A673 (cell line): ENCODE data around the gene RNF213. TPM values are rescaled to one million over a fixed set of nuclear protein-coding genes. Genes with fewer than 3 reads are reported as not detected.

Source experiments
- BruUV-seq: library from RNA; stranded (reverse); fragments of 400-500 nt; replicated peaks from 2 replicates; lab custom pipeline; 2021; lab: Mats Ljungman, UMichigan
- CTCF ChIA-PET: fragments of 300-600 bp; sonication (Branson Sonifier 250); formaldehyde crosslinking; loops from one replicate; lab custom pipeline; 2022; ENCODE audit warnings: antibody characterized with exemption; lab: Charles Lee
- POLR2A ChIA-PET: fragments of 300-600 bp; sonication (Branson Sonifier 250); formaldehyde crosslinking; loops from one replicate; lab custom pipeline; 2022; ENCODE audit warnings: antibody characterized with exemption; ENCODE audit not compliant: low non-redundant PET; lab: Charles Lee
- DNase-seq: peaks from one replicate; pipeline ENCODE4 v3.0.0-alpha.2; 2015; ENCODE audit warnings: low spot score
- H3K27ac ChIP-seq: fragments of 200-600 bp; sonication (generic); 2 replicates; pipeline ENCODE4 v1.5.1; 2016; ENCODE audit warnings: mixed run types, low read depth, mild to moderate bottlenecking, mixed read lengths, antibody characterized with exemption, low read length; ENCODE audit not compliant: poor library complexity, severe bottlenecking
- H3K27me3 ChIP-seq: fragments of 200-600 bp; sonication (generic); replicated peaks from 2 replicates; pipeline ENCODE4 v1.6.1; 2017; ENCODE audit warnings: mixed run types, low read depth, mild to moderate bottlenecking, mixed read lengths, antibody characterized with exemption, low read length; ENCODE audit not compliant: insufficient read depth, poor library complexity
- H3K36me3 ChIP-seq: fragments of 200-600 bp; sonication (generic); 2 replicates; pipeline ENCODE4 v1.6.1; 2016; ENCODE audit warnings: mixed run types, mild to moderate bottlenecking, mixed read lengths, antibody characterized with exemption, low read length; ENCODE audit not compliant: insufficient read depth, poor library complexity, severe bottlenecking
- H3K4me1 ChIP-seq: fragments of 200-600 bp; sonication (generic); 2 replicates; pipeline ENCODE4 v1.6.1; 2017; ENCODE audit warnings: mixed run types, mild to moderate bottlenecking, mixed read lengths, antibody characterized with exemption, low read length; ENCODE audit not compliant: insufficient read depth, poor library complexity, severe bottlenecking
- H3K4me3 ChIP-seq: fragments of 200-600 bp; sonication (generic); 2 replicates; pipeline ENCODE4 v1.5.1; 2016; ENCODE audit warnings: low read depth, mixed run types, mild to moderate bottlenecking, mixed read lengths, low read length; ENCODE audit not compliant: poor library complexity, severe bottlenecking
- H3K9me3 ChIP-seq: fragments of 200-600 bp; sonication (generic); 2 replicates; pipeline ENCODE4 v1.6.1; 2016; ENCODE audit warnings: mixed run types, low read depth, mild to moderate bottlenecking, mixed read lengths, antibody characterized with exemption, low read length; ENCODE audit not compliant: poor library complexity, severe bottlenecking
- EZH2 ChIP-seq: fragments of 200-600 bp; sonication (generic); IDR thresholded peaks from 2 replicates; pipeline ENCODE4 v1.6.1; 2017; ENCODE audit warnings: borderline replicate concordance, low read depth, mild to moderate bottlenecking, mixed read lengths, antibody characterized with exemption, low read length; ENCODE audit not compliant: poor library complexity, severe bottlenecking
- intact Hi-C: fragments of 100-400 bp; cut with micrococcal nuclease; formaldehyde crosslinking; loops from one replicate; pipeline ENCODE4 v1.10.0; 2022; ENCODE audit not compliant: unreplicated experiment
- total RNA-seq: library from RNA; stranded (reverse); gene quantifications from 2 replicates; pipeline ENCODE4 v1.2.3, GENCODE V29; 2021
- TF ChIP-seq, protein P1 (sequence below): fragments of 300-800, 200-600 bp; sonication (generic); conservative IDR thresholded peaks from 2 replicates; pipeline ENCODE4 v1.5.1; 2017; ENCODE audit warnings: low read depth, mild to moderate bottlenecking, antibody characterized with exemption, low read length, moderate library complexity, mixed read lengths

Gene RNF213
- total RNA-seq, 1 experiment from 2014 or later: 78.0 TPM

GRCh38 chr17:80380555-80381002 lies 119.9 kb downstream of the RNF213 start:
- ChIA-PET CTCF (no interaction called here), POLR2A (interaction anchor here (0.6 kb wide), 1 partner anchor 1775 kb away, joined by 3 read pairs; no protein-coding TSS in a partner anchor)
- Histone ChIP-seq H3K4me3 (no peak overlapping the region), H3K27ac (no peak overlapping the region), H3K9me3 (no peaks in the 10 kb centered on the region), H3K4me1 (no peaks in the 10 kb centered on the region), H3K27me3 (no peaks in the 10 kb centered on the region), H3K36me3 (peaks cover 72% of the 10 kb centered on the region)
- no TSS peak for BruUV-seq
- intact Hi-C loops: no loop called here
- no peak for DNase-seq
- TF ChIP-seq, protein P1, sequence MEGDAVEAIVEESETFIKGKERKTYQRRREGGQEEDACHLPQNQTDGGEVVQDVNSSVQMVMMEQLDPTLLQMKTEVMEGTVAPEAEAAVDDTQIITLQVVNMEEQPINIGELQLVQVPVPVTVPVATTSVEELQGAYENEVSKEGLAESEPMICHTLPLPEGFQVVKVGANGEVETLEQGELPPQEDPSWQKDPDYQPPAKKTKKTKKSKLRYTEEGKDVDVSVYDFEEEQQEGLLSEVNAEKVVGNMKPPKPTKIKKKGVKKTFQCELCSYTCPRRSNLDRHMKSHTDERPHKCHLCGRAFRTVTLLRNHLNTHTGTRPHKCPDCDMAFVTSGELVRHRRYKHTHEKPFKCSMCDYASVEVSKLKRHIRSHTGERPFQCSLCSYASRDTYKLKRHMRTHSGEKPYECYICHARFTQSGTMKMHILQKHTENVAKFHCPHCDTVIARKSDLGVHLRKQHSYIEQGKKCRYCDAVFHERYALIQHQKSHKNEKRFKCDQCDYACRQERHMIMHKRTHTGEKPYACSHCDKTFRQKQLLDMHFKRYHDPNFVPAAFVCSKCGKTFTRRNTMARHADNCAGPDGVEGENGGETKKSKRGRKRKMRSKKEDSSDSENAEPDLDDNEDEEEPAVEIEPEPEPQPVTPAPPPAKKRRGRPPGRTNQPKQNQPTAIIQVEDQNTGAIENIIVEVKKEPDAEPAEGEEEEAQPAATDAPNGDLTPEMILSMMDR: no peak
- no peak for TF ChIP-seq EZH2

- H3K36me3 ChIP-seq: peaks cover 69% of the 10 kb centered on the region
- intact Hi-C loops: no loop called here
- H3K9me3 ChIP-seq: no peaks in the 10 kb centered on the region
- H3K27ac ChIP-seq: no peak overlapping the region
- H3K27me3 ChIP-seq: no peaks in the 10 kb centered on the region
- H3K4me3 ChIP-seq: no peak overlapping the region
- DNase-seq: no peak
- H3K4me1 ChIP-seq: no peaks in the 10 kb centered on the region
- no TSS peak for BruUV-seq
- ChIA-PET POLR2A (interaction anchor here (0.6 kb wide), 1 partner anchor 1776 kb away, joined by 3 read pairs; no protein-coding TSS in a partner anchor), CTCF (no interaction called here)
- TF ChIP-seq EZH2: no peak
- TF ChIP-seq, protein P1: no peak
Measured at GRCh38 chr17:80381416-80381923, 120.8 kb downstream of the RNF213 start.

DNA sequence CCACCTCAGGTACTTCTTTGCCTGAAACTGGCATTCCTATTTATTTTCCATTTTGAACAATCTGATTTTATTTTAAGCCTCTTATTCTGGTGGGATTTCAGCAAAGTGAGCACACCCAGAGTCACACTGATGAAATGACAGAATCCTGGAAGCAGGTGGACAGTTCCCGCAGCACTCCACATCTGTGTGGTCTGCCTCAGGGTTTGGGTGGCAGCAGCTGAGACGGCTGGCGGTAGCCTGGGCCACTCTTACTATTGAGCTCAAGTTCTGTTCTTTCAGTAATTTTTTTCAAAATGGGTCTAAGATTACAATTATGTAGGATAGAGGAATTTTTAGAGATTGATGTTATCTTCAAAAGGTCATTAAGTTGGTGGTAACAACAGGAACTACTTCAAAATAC lies 121.8 kb downstream of the RNF213 start:
- POLR2A ChIA-PET: no interaction called here
- no peaks in the 10 kb centered on the region for H3K27me3 ChIP-seq
- no TSS peak for BruUV-seq
- no peak overlapping the region for H3K4me3 ChIP-seq
- H3K27ac ChIP-seq: no peak overlapping the region
- H3K9me3 ChIP-seq: no peaks in the 10 kb centered on the region
- no peak for TF ChIP-seq EZH2
- TF ChIP-seq, protein P1: no peak
- no peak for DNase-seq
- H3K36me3 ChIP-seq: peaks cover 68% of the 10 kb centered on the region
- H3K4me1 ChIP-seq: no peaks in the 10 kb centered on the region
- intact Hi-C loops: no loop called here
- CTCF ChIA-PET: no interaction called here
